Activated CD4-positive, alpha-beta T cell treated with anti-CD3 and anti-CD28 coated beads, Interleukin-10, Interleukin-2, amounts not matched to agents 100 ng/mL and 50 ng/mL, durations not matched to agents 16 hours and 8 hours (primary cell): ENCODE data around the gene BACH2.

Source experiments
- DNase-seq: peaks from one replicate; pipeline ENCODE4 v3.0.0-alpha.2; 2020

The BACH2 gene

GRCh38 chr6:90020746-90021145, 275.9 kb downstream of the BACH2 start:
- DNase-seq = no peak

- no peak for DNase-seq
Measured at GRCh38 chr6:90019216-90019615, 277.4 kb downstream of the BACH2 start.

- DNase-seq = no peak
Measured at GRCh38 chr6:90015883-90016282, 280.8 kb downstream of the BACH2 start.

DNA sequence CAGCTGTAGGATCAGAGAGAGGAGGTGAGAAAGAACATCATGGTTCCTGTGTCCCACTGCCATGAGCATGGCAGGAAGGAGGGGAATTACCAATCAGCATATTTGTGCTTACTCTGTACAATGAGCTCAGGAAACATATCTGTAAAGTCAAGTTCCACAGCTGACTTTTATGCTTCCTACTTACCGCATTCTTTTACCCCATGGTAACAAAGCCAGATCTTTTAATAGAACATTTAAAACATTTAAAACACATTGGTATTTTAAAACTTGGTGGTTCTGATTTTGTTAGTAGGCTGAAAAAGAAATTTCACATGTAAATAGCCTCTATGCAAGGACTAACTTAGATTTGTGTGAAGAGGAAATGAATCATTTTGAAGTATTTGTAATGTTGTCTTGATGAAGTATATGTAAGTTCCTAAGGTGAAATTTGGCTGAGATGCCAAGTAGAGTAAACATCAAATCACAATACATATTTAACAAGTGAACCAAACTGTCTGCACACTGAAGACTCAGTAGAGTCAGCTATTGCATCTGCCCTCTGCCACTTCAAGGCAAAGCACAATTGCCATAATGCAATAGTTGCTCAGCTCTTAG, 287.6 kb downstream of the BACH2 start:
- peak; percentile 79 for DNase-seq

- DNase-seq = peak; percentile 89
Measured at GRCh38 chr6:90008189-90008907, 288.3 kb downstream of the BACH2 start.

GRCh38 chr6:90005048-90005827, 291.4 kb downstream of the BACH2 start:
- no peak for DNase-seq

- no peak for DNase-seq
Measured at GRCh38 chr6:90004511-90004910, 292.1 kb downstream of the BACH2 start.

- no peak for DNase-seq
Measured at GRCh38 chr6:90003941-90004340, 292.7 kb downstream of the BACH2 start.

DNA sequence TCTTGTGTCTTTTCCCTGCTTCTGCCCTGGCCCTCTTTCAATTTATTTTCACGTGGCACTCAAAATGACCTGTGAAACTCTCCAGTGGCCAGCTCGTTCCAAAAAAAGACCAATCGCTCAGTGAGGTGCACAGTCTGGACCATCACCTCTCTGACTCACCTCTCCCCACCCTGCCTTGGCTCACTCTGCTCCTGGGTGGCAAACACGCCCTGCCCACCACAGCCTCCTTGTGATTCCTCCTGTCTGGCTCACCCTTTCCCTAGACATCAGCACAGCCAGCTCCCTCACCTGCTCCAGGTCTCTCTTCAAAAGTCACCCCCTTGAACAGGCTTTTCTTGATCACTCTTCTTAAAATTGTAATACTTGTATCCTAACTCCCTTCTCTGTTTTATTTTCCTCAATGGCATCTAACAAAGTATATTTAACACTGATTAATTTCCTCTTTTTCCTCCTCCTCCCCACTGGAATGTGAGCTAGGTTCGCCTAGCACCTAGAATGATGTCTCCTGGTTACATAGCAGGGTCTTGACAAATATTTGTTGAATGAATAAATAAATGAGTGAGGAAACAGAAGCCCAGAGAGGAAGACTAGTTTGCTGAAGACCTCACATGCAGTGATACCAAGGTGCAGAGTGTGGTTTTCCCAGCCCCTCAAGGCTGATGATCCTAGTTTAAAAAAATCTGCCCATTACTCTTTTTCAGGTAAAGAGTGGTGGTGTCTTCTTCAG, 293.4 kb downstream of the BACH2 start:
- DNase-seq = no peak

DNA sequence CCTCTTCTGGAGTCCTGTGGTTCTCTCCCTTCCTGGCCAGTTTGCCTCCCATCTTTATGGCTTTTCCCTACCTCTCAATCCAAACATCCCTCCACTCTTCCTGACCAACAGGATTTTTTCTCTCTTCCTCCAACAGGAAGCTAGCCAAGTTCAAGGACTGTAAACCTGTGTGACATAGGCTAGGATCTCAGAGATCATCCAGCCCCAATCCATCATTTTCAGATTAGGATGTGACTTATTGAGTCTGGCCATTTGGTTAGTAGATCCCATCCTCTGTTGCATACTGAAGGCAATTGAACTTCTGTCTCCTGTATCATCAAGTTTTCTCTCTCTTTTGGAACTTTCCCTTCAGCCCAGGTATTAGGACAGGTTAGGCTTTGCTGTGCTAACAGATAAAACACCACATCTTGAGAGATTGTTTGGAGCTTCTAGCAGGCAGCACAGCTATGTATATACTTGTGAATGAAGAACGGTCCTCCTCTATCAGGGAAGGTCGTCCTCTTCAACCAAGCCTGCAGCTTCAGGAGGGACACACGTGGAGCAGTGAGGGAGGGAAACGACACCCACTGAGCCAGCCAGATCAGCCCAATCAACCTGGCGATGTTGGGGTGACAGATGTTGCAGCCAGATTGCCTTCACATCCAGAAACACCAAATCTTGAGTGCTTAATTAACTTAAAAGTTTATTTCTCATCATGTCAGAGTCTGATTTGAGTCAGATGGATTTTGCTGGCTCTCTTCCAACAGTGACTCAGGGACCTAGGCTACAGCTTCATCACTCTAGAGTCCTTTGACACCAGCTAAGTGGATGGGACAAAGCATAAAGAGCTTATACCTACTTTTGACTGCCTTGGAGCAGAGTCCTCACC, 295.5 kb downstream of the BACH2 start:
- peak; percentile 80 for DNase-seq

DNA sequence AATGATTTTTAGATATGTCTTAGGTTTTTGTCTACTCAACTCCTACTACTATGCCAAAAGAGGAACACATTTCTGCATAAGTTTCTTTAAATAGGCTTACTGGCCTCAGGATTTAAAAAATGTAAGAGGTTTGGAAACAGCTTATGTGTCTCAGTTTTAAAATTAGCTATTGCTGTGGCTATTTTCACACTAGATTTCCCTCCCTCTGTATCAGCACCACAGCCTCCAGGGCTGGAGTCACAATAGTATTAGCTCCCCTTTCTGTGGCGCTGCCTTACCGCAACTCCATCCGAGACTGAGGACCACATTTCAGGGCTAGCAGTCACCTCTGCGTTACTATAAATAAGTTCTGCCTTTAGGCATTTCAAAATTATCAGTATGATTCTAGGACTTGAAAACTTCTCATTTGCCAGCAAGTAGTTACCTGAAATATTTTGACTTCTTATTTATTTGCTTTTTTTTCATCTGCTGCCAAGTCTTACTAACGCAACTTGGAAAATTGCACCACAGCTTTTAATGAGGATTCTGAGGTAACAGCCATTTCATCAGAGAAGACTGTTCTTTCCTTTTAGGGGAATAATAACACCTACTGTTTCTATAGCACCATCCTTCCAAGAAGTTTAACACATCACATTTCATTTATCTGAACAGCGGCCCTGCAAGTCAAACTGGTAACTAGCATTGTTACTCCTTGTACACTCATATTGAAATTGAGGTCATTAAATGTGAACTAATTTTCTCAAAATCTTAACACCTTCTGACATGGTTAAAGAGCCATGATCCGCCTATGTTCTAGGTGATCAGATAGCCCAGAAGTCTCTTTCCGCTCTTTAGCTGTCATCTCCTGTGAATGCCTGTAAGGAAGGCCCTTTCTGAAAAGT, 296.5 kb downstream of the BACH2 start:
- peak; percentile 82 for DNase-seq

GRCh38 chr6:89999154-89999553, 297.5 kb downstream of the BACH2 start:
- DNase-seq = peak; percentile 84

DNA sequence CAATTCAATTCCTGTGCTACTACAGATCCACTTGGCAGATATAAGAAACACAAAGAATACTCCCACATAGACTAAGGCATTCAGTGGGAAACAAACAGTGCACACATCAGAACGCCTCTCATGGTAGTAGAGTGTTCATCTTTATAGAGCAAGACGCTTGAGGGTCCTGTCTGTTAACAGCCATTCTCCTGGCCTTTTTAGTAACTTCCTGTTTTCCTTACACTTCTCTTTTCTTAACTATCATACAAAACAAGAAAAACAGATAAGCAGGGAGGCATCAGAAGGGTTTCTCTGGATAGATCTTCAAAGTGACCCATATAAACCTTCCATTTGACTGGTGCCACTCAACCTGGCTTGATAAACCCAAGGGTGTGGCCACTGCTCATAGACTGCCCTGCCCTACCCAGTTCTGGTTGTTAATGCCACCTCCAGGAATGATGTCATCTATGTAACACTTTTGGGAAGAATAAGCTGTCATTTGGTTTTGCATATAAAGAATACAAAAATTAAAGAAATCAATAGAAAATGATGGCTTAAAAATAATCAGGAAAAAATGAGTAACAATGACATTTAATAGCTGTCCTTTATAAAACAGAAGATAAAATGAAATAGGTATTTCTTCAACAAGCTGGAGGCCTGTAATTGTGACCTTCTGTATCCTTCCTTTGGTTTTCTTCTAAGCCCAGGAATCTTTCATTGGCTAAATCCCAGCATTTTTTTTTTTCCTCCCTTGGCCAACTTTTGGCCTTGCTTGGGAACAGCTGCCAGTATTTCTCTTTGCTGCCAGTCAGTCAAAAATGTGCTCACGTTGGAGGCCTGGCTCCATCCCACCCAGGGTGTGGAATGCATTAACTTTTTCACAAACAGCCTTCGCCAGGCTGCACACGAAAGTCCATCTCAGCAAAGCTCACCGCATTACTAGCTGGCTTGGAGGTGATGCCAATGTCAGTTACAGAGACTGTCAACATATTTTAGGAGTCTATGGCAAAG, 298.9 kb downstream of the BACH2 start:
- DNase-seq = no peak

DNA sequence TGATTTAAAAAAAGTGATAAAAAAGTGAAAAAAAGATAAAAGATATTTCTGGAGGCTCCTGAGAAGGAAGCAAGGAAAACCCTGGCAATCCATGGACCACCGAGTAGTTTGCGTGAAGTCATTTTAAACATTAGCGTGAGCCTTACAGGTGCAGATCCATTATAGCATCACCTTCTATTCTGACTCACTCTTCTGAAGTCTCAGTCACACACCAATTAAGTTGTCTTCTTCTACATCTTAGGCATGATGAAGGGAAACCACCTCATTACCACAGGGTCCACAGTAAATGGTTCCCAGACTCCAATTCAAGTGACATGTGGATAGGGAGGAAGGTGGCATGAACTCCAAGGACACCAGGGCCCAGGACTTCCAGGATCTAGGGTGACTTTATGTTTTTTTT, 303.2 kb downstream of the BACH2 start:
- no peak for DNase-seq

DNA sequence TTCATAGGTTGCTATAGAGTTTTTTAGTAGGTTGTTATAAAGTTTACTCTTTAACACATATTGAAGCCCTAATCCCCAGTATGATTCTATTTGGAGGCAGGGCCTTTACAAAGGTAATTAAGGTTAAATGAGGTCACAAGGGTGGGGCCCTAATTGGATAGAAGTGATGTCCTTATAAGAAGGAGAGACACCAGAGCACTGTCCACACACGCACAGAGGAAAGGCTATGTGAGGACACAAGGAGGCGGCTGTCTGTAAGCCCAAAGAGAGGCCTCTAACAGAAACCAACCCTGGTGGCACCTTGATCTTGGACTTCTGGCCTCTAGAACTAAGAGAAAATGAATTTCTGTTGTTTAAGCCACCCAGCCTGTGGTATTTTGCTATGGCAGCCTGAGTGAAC, 303.8 kb downstream of the BACH2 start:
- DNase-seq = no peak

DNA sequence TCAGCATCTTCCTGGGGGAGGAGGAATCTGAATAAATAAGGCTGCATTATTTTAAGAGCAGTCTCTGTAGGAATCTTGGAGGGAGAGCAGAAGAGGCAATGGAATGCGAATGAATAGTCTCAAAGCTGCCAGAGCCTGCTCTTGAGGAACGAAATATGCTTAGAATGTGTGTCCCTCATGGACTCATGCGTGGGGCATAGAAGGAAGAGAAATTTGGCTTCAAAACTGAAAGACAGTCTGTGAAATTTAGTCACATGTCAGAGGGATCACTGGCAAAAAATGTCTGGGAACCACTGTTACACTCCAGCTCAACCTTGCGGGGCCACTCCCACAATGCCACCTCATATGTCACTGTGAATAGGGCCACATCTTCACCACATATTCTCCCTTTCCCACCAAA, 306.9 kb downstream of the BACH2 start:
- DNase-seq = no peak

- DNase-seq = no peak
Measured at GRCh38 chr6:89987830-89988229, 308.8 kb downstream of the BACH2 start.

GRCh38 chr6:89987140-89987539, 309.5 kb downstream of the BACH2 start:
- peak; percentile 47 for DNase-seq

DNA sequence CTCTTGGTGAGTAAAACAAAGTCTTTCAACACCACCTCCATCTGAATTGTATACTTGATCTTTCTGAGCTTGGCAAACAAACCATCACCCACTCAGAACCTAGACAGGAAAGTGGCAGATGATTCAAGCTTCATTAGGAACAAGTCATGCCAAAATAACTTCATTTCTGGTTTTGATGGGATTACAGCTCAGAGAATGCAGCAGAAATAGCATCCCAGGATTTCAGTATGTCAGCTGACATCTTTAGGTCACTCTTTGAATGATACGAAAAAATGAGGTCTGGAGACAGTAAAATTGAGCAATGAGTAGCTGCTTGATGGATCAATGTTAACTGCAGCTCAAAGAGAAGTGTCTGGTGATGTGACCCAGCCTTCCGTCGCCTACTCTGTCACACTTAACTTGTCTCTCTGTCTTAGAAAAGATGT, 310.0 kb downstream of the BACH2 start:
- no peak for DNase-seq
